Heart left ventricle (tissue), 16 donors: Measurements from ENCODE around the gene MICAL2. TPM values are rescaled to one million over a fixed set of nuclear protein-coding genes. Genes with fewer than 3 reads are reported as not detected.

Source experiments
- ATAC-seq, 4 donors: fragments of 200-7000 bp; cut with Tn5 transposase; one replicate each; pipeline ENCODE4 v1.9.1; 2020 to 2022; ENCODE audit warnings: moderate library complexity in 4 of 4, mild to moderate bottlenecking in 3 of 4, moderate number of reproducible peaks in 1 of 4
- DNase-seq, 5 donors: peaks; one replicate each; pipeline ENCODE4 v3.0.0-alpha.2; 2020
- H3K27ac ChIP-seq, 12 donors: fragments of 200-600 bp; sonication (generic) in 4 of 12; one replicate each; pipeline versions ENCODE4 v1.5.0 to v1.8.0; 2016 to 2022; ENCODE audit warnings: mild to moderate bottlenecking in 2 of 12
- H3K27me3 ChIP-seq, 9 donors: fragments of 200-600 bp; sonication (generic) in 2 of 9; one replicate each; pipeline versions ENCODE4 v1.5.1 to v1.8.0; 2016 to 2022; ENCODE audit warnings: mild to moderate bottlenecking in 3 of 9
- H3K36me3 ChIP-seq, 9 donors: fragments of 200-600 bp; sonication (generic) in 2 of 9; one replicate each; pipeline versions ENCODE4 v1.5.0 to v1.8.0; 2018 to 2022; ENCODE audit warnings: mild to moderate bottlenecking in 2 of 9
- H3K4me1 ChIP-seq, 12 donors: fragments of 200-600 bp; sonication (generic) in 4 of 12; one replicate each; pipeline versions ENCODE4 v1.5.0 to v1.8.0; 2016 to 2022; ENCODE audit warnings: mild to moderate bottlenecking in 3 of 12
- H3K4me3 ChIP-seq, 12 donors: fragments of 200-600 bp; sonication (generic) in 4 of 12; one replicate each; pipeline versions ENCODE4 v1.5.0 to v1.8.0; 2017 to 2022; ENCODE audit warnings: mild to moderate bottlenecking in 9 of 12, moderate library complexity in 4 of 12
- H3K9me3 ChIP-seq, 12 donors: fragments of 200-600 bp; sonication (generic) in 4 of 12; one replicate each; pipeline versions ENCODE4 v1.5.0 to v1.8.0; 2016 to 2022; ENCODE audit warnings: mild to moderate bottlenecking in 1 of 12
- CTCF ChIP-seq, 12 donors: fragments of 200-600 bp; sonication (generic) in 4 of 12; IDR thresholded peaks; one replicate each; pipeline versions ENCODE4 v1.5.0 to v1.8.0; 2018 to 2022; ENCODE audit warnings: antibody characterized with exemption in 12 of 12, mild to moderate bottlenecking in 5 of 12
- POLR2A ChIP-seq, 2 donors: fragments of 450-650 bp; IDR thresholded peaks; one replicate each; pipeline ENCODE4 v1.6.1; 2017; ENCODE audit warnings: antibody characterized with exemption in 2 of 2, mild to moderate bottlenecking in 2 of 2, moderate library complexity in 2 of 2
- WGBS, 4 donors: extraction: QIAGEN DNeasy Blood & Tissue Kit in 2 of 4; methylation state at CpG; one replicate each; pipeline versions ENCODE4 v1.1.5 to v1.1.7; 2013 to 2018; 5-methylcytosine and 5-hydroxymethylcytosine counted together
- intact Hi-C, 10 donors: fragments of 100-400 bp; cut with DNase I; formaldehyde crosslinking; loops; one replicate each; pipeline versions ENCODE4 v1.11.1 to v1.14.2; 2022
- polyA plus RNA-seq, 2 donors: library from polyadenylated mRNA; stranded (reverse); fragments of 200-250 nt; gene quantifications; one replicate each; pipeline ENCODE4 v1.2.3, GENCODE V29; 2013
- total RNA-seq, 9 donors: library from RNA; depleted of rRNA in 2 of 9; stranded (reverse); fragments of >200 nt in 2 of 9; fragmentation: NEBNext Ultra II Directional in 3 of 9; extraction: Animal tissue kit (Norgen Biotek cat#: 25700) in 3 of 9; gene quantifications; one replicate each; pipeline versions ENCODE4 v1.1.0 to v1.2.4, GENCODE V29; 2016 to 2023
- donor health status: ischemic (EF 13 %, LVEDD 7.1; RV severe dilation, severe dysfunction).
- donor health status: healthy with polysubstance abuse.
- donor health status: DM: no; HTN: yes; CAD: no.
- donor health status: DM: no; HTN: no; CAD: no.
- donor health status: ischemic (EF 25% LVEDD 6.9; RV normal size, moderate dysfunction).
- donor health status: ischemic (EF 25% LVEDD 5.7; RV mildly dilated, moderate dysfunction).
- donor health status: healthy.
- donor health status: DM: yes; HTN: yes; CAD: no.
- donor health status: ischemic (EF 35%, LVEDD 5.7; RV mildly dilated, moderate dysfunction).
- donor health status: nonischemic (EF 11% LVEDD 7.7; RV severe dilation, severe dysfunction).
- donor health status: DM: yes; HTN: yes; CAD: no.
- donor health status: PGD.
- donor health status: ischemic (EF 29% LVEDD 5.4; RV normal size, mild dysfunction).
- donor health status: nonischemic (EF 23%, LVEDD 6.1; RV moderate dilation, normal function).

The MICAL2 gene
- total and polyA plus RNA-seq, 11 donors: 37.6 to 110 (median 86.4) TPM

- Histone ChIP-seq H3K27me3 (no peaks in the 10 kb centered on the region), H3K36me3 (peaks cover 0 to 30% (median 14%) of the 10 kb centered on the region in 9 donors), H3K4me3 (no peak overlapping the region), H3K9me3 (no peaks in the 10 kb centered on the region), H3K4me1 (peaks cover 0 to 38% (median 16%) of the 10 kb centered on the region in 12 donors), H3K27ac (peak overlapping the region in 2 of 12 donors; percentile 22 to 40)
- ATAC-seq (no peak), DNase-seq (no peak)
- TF ChIP-seq POLR2A (IDR thresholded peaks at IDR 0.05): no peak
- no peak for TF ChIP-seq CTCF (IDR thresholded peaks at IDR 0.05)
- intact Hi-C loops: loop anchor here in 1 of 10 donors (10.0 kb wide), 1 partner anchor 56 kb away; no protein-coding TSS in a partner anchor
- 81 to 83% (median 83%) methylated on average over 10 of the region's 10 CpGs for WGBS, 4 donors
Measured at GRCh38 chr11:12150831-12151382, 40.5 kb downstream of the MICAL2 start.

- no peak for ATAC-seq
- no peak overlapping the region for H3K27ac ChIP-seq
- intact Hi-C loops: loop anchor here in 1 of 10 donors (10.0 kb wide), 1 partner anchor 58 kb away; no protein-coding TSS in a partner anchor
Measured at GRCh38 chr11:12152321-12152720, 41.9 kb downstream of the MICAL2 start.

GRCh38 chr11:12154871-12155668 is 44.7 kb downstream of the MICAL2 start:
- DNase-seq: no peak
- Histone ChIP-seq H3K27me3 (no peaks in the 10 kb centered on the region), H3K4me1 (peaks cover under 1 to 62% (median 40%) of the 10 kb centered on the region in 12 donors), H3K9me3 (no peaks in the 10 kb centered on the region), H3K4me3 (no peak overlapping the region), H3K27ac (peak overlapping the region in 1 of 12 donors; percentile 89), H3K36me3 (peaks cover 0 to 30% (median 14%) of the 10 kb centered on the region in 9 donors)
- WGBS, 4 donors: 88 to 91% (median 90%) methylated on average over 6 of the region's 6 CpGs
- intact Hi-C loops: loop anchor here in 2 of 10 donors (5.0 to 10.0 kb wide), 3 partner anchors 43 to 82 kb away; partner anchors contain the start of gene MICAL2 (in 1 of the 2)
- no peak for ATAC-seq
- TF ChIP-seq POLR2A (IDR thresholded peaks at IDR 0.05) (no peak), CTCF (IDR thresholded peaks at IDR 0.05) (no peak)

More at GRCh38 chr11:12152321-12152720, 41.9 kb downstream of the MICAL2 start:
- no peaks in the 10 kb centered on the region for H3K27me3 ChIP-seq
- TF ChIP-seq POLR2A (IDR thresholded peaks at IDR 0.05): no peak
- TF ChIP-seq CTCF (IDR thresholded peaks at IDR 0.05): no peak
- peaks cover 0 to 30% (median 14%) of the 10 kb centered on the region in 9 donors for H3K36me3 ChIP-seq
- no peak overlapping the region for H3K4me3 ChIP-seq
- H3K9me3 ChIP-seq: no peaks in the 10 kb centered on the region
- WGBS, 4 donors: 94 to 99% (median 95%) methylated on average over 2 of the region's 2 CpGs
- DNase-seq: no peak
- H3K4me1 ChIP-seq: peaks cover 0 to 52% (median 28%) of the 10 kb centered on the region in 12 donors

GRCh38 chr11:12155696-12156095 is 45.3 kb downstream of the MICAL2 start:
- WGBS, 4 donors: 94 to 98% (median 95%) methylated on average over 8 of the region's 8 CpGs
- H3K27me3 ChIP-seq: no peaks in the 10 kb centered on the region
- TF ChIP-seq POLR2A (IDR thresholded peaks at IDR 0.05) (no peak), CTCF (IDR thresholded peaks at IDR 0.05) (no peak)
- ATAC-seq (no peak), DNase-seq (peak in 1 of 5 donors; percentile 8)
- intact Hi-C loops: loop anchor here in 2 of 10 donors (5.0 to 10.0 kb wide), 3 partner anchors 43 to 82 kb away; partner anchors contain the start of gene MICAL2 (in 1 of the 2)
- peaks cover 0 to 30% (median 14%) of the 10 kb centered on the region in 9 donors for H3K36me3 ChIP-seq
- no peak overlapping the region for H3K4me3 ChIP-seq
- H3K4me1 ChIP-seq: peaks cover 3 to 62% (median 46%) of the 10 kb centered on the region in 12 donors
- peak overlapping the region in 5 of 12 donors; percentile 43 to 89 (median 84) for H3K27ac ChIP-seq
- no peaks in the 10 kb centered on the region for H3K9me3 ChIP-seq
